Astrocyte of the hippocampus (primary cell): ENCODE data around the gene EFNA2.

Experiments used
- DNase-seq: peaks from one replicate; pipeline ENCODE4 v3.0.0; 2011; ENCODE audit warnings: low read depth, low spot score

Gene EFNA2

GRCh38 chr19:1249298-1249989 is 36.2 kb upstream of the EFNA2 start:
- DNase-seq: peak; percentile 99

- DNase-seq: no peak
Measured at GRCh38 chr19:1249990-1250436, 35.7 kb upstream of the EFNA2 start.

GRCh38 chr19:1250437-1251260 is 35.0 kb upstream of the EFNA2 start:
- DNase-seq: peak; percentile 82

- DNase-seq: peak; percentile 70
Measured at GRCh38 chr19:1251330-1252220, 34.1 kb upstream of the EFNA2 start.

GRCh38 chr19:1252221-1252820 is 33.4 kb upstream of the EFNA2 start:
- DNase-seq: peak; percentile 97

- peak; percentile 97 for DNase-seq
Measured at GRCh38 chr19:1252821-1253513, 32.7 kb upstream of the EFNA2 start.

GRCh38 chr19:1253514-1254080 is 32.1 kb upstream of the EFNA2 start:
- no peak for DNase-seq

GRCh38 chr19:1254081-1254527 is 31.6 kb upstream of the EFNA2 start:
- no peak for DNase-seq

- no peak for DNase-seq
Measured at GRCh38 chr19:1254530-1255185, 31.0 kb upstream of the EFNA2 start.

- no peak for DNase-seq
Measured at GRCh38 chr19:1255186-1256161, 30.2 kb upstream of the EFNA2 start.

GRCh38 chr19:1256646-1257474 is 28.8 kb upstream of the EFNA2 start:
- DNase-seq: no peak

- DNase-seq: no peak
Measured at GRCh38 chr19:1257475-1258162, 28.1 kb upstream of the EFNA2 start.

- DNase-seq: no peak
Measured at GRCh38 chr19:1258163-1258492, 27.5 kb upstream of the EFNA2 start.

GRCh38 chr19:1258707-1259205 is 26.9 kb upstream of the EFNA2 start:
- DNase-seq: no peak

- DNase-seq: peak; percentile 66
Measured at GRCh38 chr19:1259206-1259875, 26.3 kb upstream of the EFNA2 start.

GRCh38 chr19:1259876-1260748 is 25.6 kb upstream of the EFNA2 start:
- no peak for DNase-seq
